EL (cell line): Measurements from ENCODE around the gene SEC23B.

Experiments
- DNase-seq: peaks from one replicate; pipeline ENCODE4 v3.0.0-alpha.2; 2016

SEC23B gene

DNA sequence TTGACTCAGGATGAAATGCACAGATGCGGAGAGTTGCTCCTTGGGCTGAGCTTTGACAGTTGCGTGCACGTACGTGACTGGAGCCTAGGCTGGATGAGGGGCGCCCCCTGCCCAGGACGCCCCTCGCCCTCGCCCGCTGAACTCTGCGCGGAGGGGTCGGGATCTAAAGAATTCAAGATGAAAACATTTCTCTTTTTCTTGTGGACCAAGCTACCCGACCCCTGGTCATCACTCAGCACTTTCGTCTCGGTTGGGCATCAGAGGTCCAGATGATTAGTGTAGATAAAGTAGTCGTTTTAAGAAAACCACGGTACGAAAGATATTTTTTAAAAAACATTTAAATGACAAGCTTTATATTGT lies 80.8 kb downstream of the SEC23B start:
- DNase-seq, result no peak

- no peak for DNase-seq
Observed at GRCh38 chr20:18589941-18590674, 82.4 kb downstream of the SEC23B start.

DNA sequence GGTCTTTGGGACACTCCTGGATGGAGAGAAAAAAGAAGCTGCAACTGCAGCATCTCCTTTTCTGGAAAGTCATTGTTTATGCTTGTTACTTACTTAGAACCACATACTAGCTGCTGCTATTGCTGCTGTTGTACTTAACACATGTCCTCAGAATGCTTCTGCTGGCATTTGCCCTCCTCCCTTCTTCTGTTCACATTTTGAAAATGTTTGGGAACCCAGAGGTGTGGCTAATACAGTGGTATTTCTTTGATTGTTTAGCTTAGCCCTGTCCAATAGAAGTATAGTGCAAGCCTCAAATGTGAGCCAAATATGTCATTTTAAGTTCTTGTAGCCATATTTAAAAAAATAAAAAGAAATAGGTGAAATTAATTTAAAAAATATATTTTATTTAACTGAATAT lies 88.5 kb downstream of the SEC23B start:
- no peak for DNase-seq

GRCh38 chr20:18609741-18610140 lies 102.0 kb downstream of the SEC23B start:
- DNase-seq, result no peak
